H9 (cell line): ENCODE results near the gene VWF. TPM values are rescaled to one million over a fixed set of nuclear protein-coding genes. Genes with fewer than 3 reads are reported as not detected.

Source experiments
- DNase-seq: peaks from one replicate; pipeline ENCODE4 v3.0.0-alpha.2; 2017
- H2AFZ ChIP-seq: one replicate; pipeline ENCODE4 v1.6.1; 2013; ENCODE audit warnings: mild to moderate bottlenecking, low read length, control low read depth, moderate library complexity
- H2AK5ac ChIP-seq: 2 replicates; pipeline ENCODE4 v1.6.1; 2013; ENCODE audit warnings: low read length, control low read depth, mixed read lengths; ENCODE audit not compliant: insufficient read length
- H2BK120ac ChIP-seq: one replicate; pipeline ENCODE4 v1.6.1; 2013; ENCODE audit warnings: low read depth, mild to moderate bottlenecking, low read length, control low read depth, inconsistent platforms; ENCODE audit not compliant: poor library complexity, severe bottlenecking
- H2BK12ac ChIP-seq: 2 replicates; pipeline ENCODE4 v1.6.1; 2013; ENCODE audit warnings: low read length, control low read depth, mixed read lengths, low read depth; ENCODE audit not compliant: insufficient read length
- H2BK15ac ChIP-seq: 2 replicates; pipeline ENCODE4 v1.6.1; 2013; ENCODE audit warnings: low read depth, low read length, control low read depth
- H2BK20ac ChIP-seq: one replicate; pipeline ENCODE4 v1.6.1; 2013; ENCODE audit warnings: low read depth, mild to moderate bottlenecking, low read length, control low read depth, inconsistent platforms; ENCODE audit not compliant: poor library complexity, severe bottlenecking
- H2BK5ac ChIP-seq: 2 replicates; pipeline ENCODE4 v1.6.1; 2013; ENCODE audit warnings: low read length, control low read depth, mixed read lengths; ENCODE audit not compliant: insufficient read length
- H3K14ac ChIP-seq: 2 replicates; pipeline ENCODE4 v1.6.1; 2013; ENCODE audit warnings: low read length, control low read depth; ENCODE audit not compliant: insufficient read depth
- H3K18ac ChIP-seq: 2 replicates; pipeline ENCODE4 v1.6.1; 2013; ENCODE audit warnings: low read depth, mild to moderate bottlenecking, mixed read lengths, low read length, control low read depth; ENCODE audit not compliant: insufficient read length
- H3K23ac ChIP-seq: 2 replicates; pipeline ENCODE4 v1.6.1; 2013; ENCODE audit warnings: low read length, control low read depth, mixed read lengths, low read depth; ENCODE audit not compliant: insufficient read length
- H3K23me2 ChIP-seq: 2 replicates; pipeline ENCODE4 v1.6.1; 2013; ENCODE audit warnings: low read depth, mild to moderate bottlenecking, mixed read lengths, low read length, control low read depth; ENCODE audit not compliant: insufficient read length, poor library complexity, severe bottlenecking
- H3K27ac ChIP-seq: 2 replicates; pipeline ENCODE4 v1.5.1; 2013; ENCODE audit warnings: low read length, control low read depth, mixed read lengths, low read depth; ENCODE audit not compliant: insufficient read length
- H3K27me3 ChIP-seq: 2 replicates; pipeline ENCODE4 v1.6.1; 2013; ENCODE audit warnings: low read length, control low read depth, inconsistent platforms; ENCODE audit not compliant: insufficient read depth
- H3K4ac ChIP-seq: 2 replicates; pipeline ENCODE4 v1.6.1; 2013; ENCODE audit warnings: low read depth, mild to moderate bottlenecking, control low read depth, inconsistent platforms, low read length, moderate library complexity
- H3K4me1 ChIP-seq: 2 replicates; pipeline ENCODE4 v1.6.1; 2013; ENCODE audit warnings: low read length, control low read depth, inconsistent platforms; ENCODE audit not compliant: insufficient read depth
- H3K4me2 ChIP-seq: 2 replicates; pipeline ENCODE4 v1.6.1; 2013; ENCODE audit warnings: low read length, control low read depth, mixed read lengths; ENCODE audit not compliant: insufficient read length, insufficient read depth
- H3K56ac ChIP-seq: 2 replicates; pipeline ENCODE4 v1.6.1; 2013; ENCODE audit warnings: low read depth, mild to moderate bottlenecking, mixed read lengths, low read length, control low read depth; ENCODE audit not compliant: insufficient read length
- H3K79me1 ChIP-seq: 2 replicates; pipeline ENCODE4 v1.6.1; 2013; ENCODE audit warnings: low read depth, mild to moderate bottlenecking, moderate library complexity, low read length, control low read depth, inconsistent platforms; ENCODE audit not compliant: insufficient read depth, poor library complexity, severe bottlenecking
- H3K79me2 ChIP-seq: 2 replicates; pipeline ENCODE4 v1.6.1; 2013; ENCODE audit warnings: low read length, control low read depth, inconsistent platforms; ENCODE audit not compliant: insufficient read depth
- H3K9ac ChIP-seq: 2 replicates; pipeline ENCODE4 v1.6.1; 2013; ENCODE audit warnings: low read length, control low read depth, mixed read lengths; ENCODE audit not compliant: insufficient read length; ENCODE audit errors: extremely low read depth
- H3K9me3 ChIP-seq: one replicate; pipeline ENCODE4 v1.6.1; 2013; ENCODE audit warnings: low read depth, low read length, inconsistent platforms; ENCODE audit not compliant: control insufficient read depth
- H3T11ph ChIP-seq: one replicate; pipeline ENCODE4 v1.6.1; 2013; ENCODE audit warnings: mild to moderate bottlenecking, low read length, control low read depth, inconsistent platforms
- H4K20me1 ChIP-seq: one replicate; pipeline ENCODE4 v1.6.1; 2013; ENCODE audit not compliant: control insufficient read depth, insufficient read length, insufficient read depth
- H4K5ac ChIP-seq: 2 replicates; pipeline ENCODE4 v1.6.1; 2013; ENCODE audit warnings: low read depth, mild to moderate bottlenecking, mixed read lengths, low read length, control low read depth; ENCODE audit not compliant: insufficient read length
- H4K8ac ChIP-seq: replicated peaks from 2 replicates; pipeline ENCODE4 v1.6.1; 2013; ENCODE audit warnings: low read length, control low read depth, mixed read lengths, low read depth; ENCODE audit not compliant: insufficient read length
- H4K91ac ChIP-seq: 2 replicates; pipeline ENCODE4 v1.6.1; 2013; ENCODE audit warnings: low read depth, mild to moderate bottlenecking, moderate library complexity, mixed read lengths, low read length, control low read depth; ENCODE audit not compliant: insufficient read length
- H3K27ac Mint-ChIP-seq, 3 experiments: 2 replicates in 2 of 3; 3 replicates in 1 of 3; pipeline ENCODE4 v1.8.0; 2020 to 2021; ENCODE audit warnings: mixed read lengths in 3 of 3, mild to moderate bottlenecking in 1 of 3, moderate library complexity in 1 of 3
- H3K27me3 Mint-ChIP-seq: 2 replicates; pipeline ENCODE4 v1.8.0; 2021; ENCODE audit warnings: low read depth, mild to moderate bottlenecking, moderate library complexity, mixed read lengths
- H3K36me3 Mint-ChIP-seq, 3 experiments: 2 replicates in 2 of 3; 3 replicates in 1 of 3; pipeline ENCODE4 v1.8.0; 2020 to 2021; ENCODE audit warnings: low read depth in 3 of 3, mixed read lengths in 3 of 3; ENCODE audit not compliant: insufficient read depth in 1 of 3
- H3K4me1 Mint-ChIP-seq, 2 experiments: 2 replicates each; pipeline ENCODE4 v1.8.0; 2020; ENCODE audit warnings: mixed read lengths in 2 of 2
- H3K4me3 Mint-ChIP-seq, 2 experiments: 2 replicates in 1 of 2; 3 replicates in 1 of 2; pipeline ENCODE4 v1.8.0; 2020 to 2021; ENCODE audit warnings: mild to moderate bottlenecking in 2 of 2, mixed read lengths in 2 of 2, moderate library complexity in 1 of 2
- H3K9me3 Mint-ChIP-seq, 2 experiments: 2 replicates in 1 of 2; 3 replicates in 1 of 2; pipeline ENCODE4 v1.8.0; 2020; ENCODE audit warnings: mild to moderate bottlenecking in 2 of 2, mixed read lengths in 2 of 2, moderate library complexity in 1 of 2
- CTCF ChIP-seq: fragments of 200-600 bp; sonication (generic); conservative IDR thresholded peaks from 3 replicates; pipeline ENCODE4 v1.8.0; 2021; ENCODE audit warnings: antibody characterized with exemption, mild to moderate bottlenecking
- WGBS: extraction: QIAGEN DNeasy Blood & Tissue Kit; methylation state at CpG from one replicate; pipeline ENCODE4 v1.1.7; 2013; ENCODE audit warnings: missing lambda C conversion rate, low lambda C conversion rate, mixed read lengths; ENCODE audit not compliant: insufficient read length; ENCODE audit errors: extremely low coverage; 5-methylcytosine and 5-hydroxymethylcytosine counted together
- total RNA-seq: library from RNA; stranded (reverse); gene quantifications from 2 replicates; pipeline ENCODE4 v1.2.1, GENCODE V29; 2021

VWF gene
- total RNA-seq, 1 experiment from 2014 or later = 0.17 TPM

- no peak overlapping the region for H2BK20ac ChIP-seq
- no peak overlapping the region for H3T11ph ChIP-seq
- H3K14ac ChIP-seq = no peak overlapping the region
- no peaks in the 10 kb centered on the region for H4K20me1 ChIP-seq
- Mint-ChIP-seq H3K9me3 (no peaks in the 10 kb centered on the region), H3K4me1 (peaks cover 17 to 20% of the 10 kb centered on the region in 2 experiments), H3K27ac (no peak overlapping the region), H3K36me3 (no peaks in the 10 kb centered on the region), H3K27me3 (peaks cover 7% of the 10 kb centered on the region), H3K4me3 (no peak overlapping the region)
- no peak overlapping the region for H2BK12ac ChIP-seq
- H2BK15ac ChIP-seq = no peak overlapping the region
- no peaks in the 10 kb centered on the region for H3K79me1 ChIP-seq
- no peak overlapping the region for H2BK5ac ChIP-seq
- no peak overlapping the region for H3K56ac ChIP-seq
- no peaks in the 10 kb centered on the region for H3K79me2 ChIP-seq
- no peak overlapping the region for H3K4ac ChIP-seq
- no peak overlapping the region for H3K18ac ChIP-seq
- H4K5ac ChIP-seq = no peak overlapping the region
- no peaks in the 10 kb centered on the region for H3K9me3 ChIP-seq
- DNase-seq = no peak
- H2BK120ac ChIP-seq = no peak overlapping the region
- no peak overlapping the region for H2AK5ac ChIP-seq
- no peak for TF ChIP-seq CTCF
- no CpG with 5 or more reads among the region's 6 CpGs for WGBS
- no peaks in the 10 kb centered on the region; the same call in 1 of the 2 replicates for H3K4me1 ChIP-seq
- H3K9ac ChIP-seq = no peak overlapping the region
- no peak overlapping the region for H3K27ac ChIP-seq
- H4K8ac ChIP-seq = no peak overlapping the region
- no peaks in the 10 kb centered on the region for H3K23me2 ChIP-seq
- H4K91ac ChIP-seq = no peak overlapping the region
- no peak overlapping the region for H2AFZ ChIP-seq
- no peaks in the 10 kb centered on the region for H3K27me3 ChIP-seq
- H3K23ac ChIP-seq = no peak overlapping the region
- H3K4me2 ChIP-seq = no peak overlapping the region
Observed at GRCh38 chr12:6077692-6078083, 46.8 kb downstream of the VWF start.
